ENCODE data around the gene PLXNC1. TPM values are rescaled to one million over a fixed set of nuclear protein-coding genes. Genes with fewer than 3 reads are reported as not detected.
A peak's percentile ranks its signal among the peaks of the same experiment; 100 is the strongest.

PLXNC1 gene
- total and polyA plus RNA-seq, 2 donors (not counting 1 experiment from before 2014, with no cell fraction given) = 9.7 to 33.6 TPM

DNA sequence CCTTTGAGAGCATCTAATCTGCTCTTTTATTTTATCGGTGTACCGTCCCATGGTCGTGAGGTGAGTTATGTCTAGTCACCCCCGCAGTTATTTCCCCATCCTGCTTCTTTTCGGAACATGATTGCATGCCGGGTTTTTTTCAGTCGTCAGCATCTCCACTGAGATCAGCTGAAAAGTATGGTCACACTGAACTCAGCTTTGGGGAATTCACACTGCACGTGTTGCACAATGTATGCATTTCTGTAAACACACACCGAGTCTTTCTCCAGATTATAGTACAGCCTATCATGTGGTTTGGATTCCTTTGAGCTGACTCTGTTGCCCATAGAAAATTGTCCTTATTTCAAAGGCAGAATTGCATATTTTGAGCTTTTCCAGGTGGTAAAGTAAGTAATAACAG, 24.6 kb downstream of the PLXNC1 start:
- intact Hi-C loops (cut with micrococcal nuclease) = loop anchor here (2.0 kb wide), 1 partner anchor 22 kb away; no protein-coding TSS in a partner anchor
- H3K36me3 ChIP-seq (replicated peaks in 1 of 2; ENCODE audit: control extremely low read depth in 1 of 2, control insufficient read depth in 1 of 2, extremely low read depth in 1 of 2, insufficient read depth in 2 of 2, low read length in 1 of 2) = peaks cover 0 to 23% of the 10 kb centered on the region in 2 experiments
- CTCF ChIA-PET = interaction anchor here (1.5 to 2.0 kb wide), 3 partner anchors 15 to 261 kb away, joined by 3 to 7 read pairs (median 4); partner anchors contain the start of gene PLXNC1
- H3K4me1 ChIP-seq (ENCODE audit: control insufficient read depth in 2 of 2, insufficient read depth in 2 of 2, low read length in 2 of 2) = peaks cover 37 to 43% of the 10 kb centered on the region in 2 donors
- H3K27me3 ChIP-seq (replicated peaks in 1 of 4; ENCODE audit: control extremely low read depth in 1 of 4, control insufficient read depth in 3 of 4, insufficient read depth in 4 of 4, low read length in 3 of 4) = no peaks in the 10 kb centered on the region
- H3K4me2 ChIP-seq (replicated peaks; ENCODE audit: low read depth, low read length, poor library complexity, severe bottlenecking) = peak overlapping the region; percentile 76
- H3K9ac ChIP-seq (ENCODE audit: low read length) = no peak overlapping the region
- POLR2A ChIA-PET = no interaction called here
- H3K4me3 ChIP-seq (ENCODE audit: control extremely low read depth in 1 of 5, extremely low read depth in 1 of 5, insufficient read depth in 1 of 5, low read depth in 2 of 5, low read length in 4 of 5) = peak overlapping the region in 1 of 5 experiments; percentile 57
- H2AFZ ChIP-seq (ENCODE audit: insufficient read depth, low read depth, low read length, poor library complexity, severe bottlenecking) = peak overlapping the region; percentile 15
- peak; percentile 54 for DNase-seq
- peaks cover 45% of the 10 kb centered on the region for H3K79me2 ChIP-seq (ENCODE audit: control insufficient read depth, insufficient read depth, low read length)
- no peaks in the 10 kb centered on the region for H4K20me1 ChIP-seq (ENCODE audit: control insufficient read depth, insufficient read depth, low read length, poor library complexity, severe bottlenecking)
- TF ChIP-seq, protein P1, sequence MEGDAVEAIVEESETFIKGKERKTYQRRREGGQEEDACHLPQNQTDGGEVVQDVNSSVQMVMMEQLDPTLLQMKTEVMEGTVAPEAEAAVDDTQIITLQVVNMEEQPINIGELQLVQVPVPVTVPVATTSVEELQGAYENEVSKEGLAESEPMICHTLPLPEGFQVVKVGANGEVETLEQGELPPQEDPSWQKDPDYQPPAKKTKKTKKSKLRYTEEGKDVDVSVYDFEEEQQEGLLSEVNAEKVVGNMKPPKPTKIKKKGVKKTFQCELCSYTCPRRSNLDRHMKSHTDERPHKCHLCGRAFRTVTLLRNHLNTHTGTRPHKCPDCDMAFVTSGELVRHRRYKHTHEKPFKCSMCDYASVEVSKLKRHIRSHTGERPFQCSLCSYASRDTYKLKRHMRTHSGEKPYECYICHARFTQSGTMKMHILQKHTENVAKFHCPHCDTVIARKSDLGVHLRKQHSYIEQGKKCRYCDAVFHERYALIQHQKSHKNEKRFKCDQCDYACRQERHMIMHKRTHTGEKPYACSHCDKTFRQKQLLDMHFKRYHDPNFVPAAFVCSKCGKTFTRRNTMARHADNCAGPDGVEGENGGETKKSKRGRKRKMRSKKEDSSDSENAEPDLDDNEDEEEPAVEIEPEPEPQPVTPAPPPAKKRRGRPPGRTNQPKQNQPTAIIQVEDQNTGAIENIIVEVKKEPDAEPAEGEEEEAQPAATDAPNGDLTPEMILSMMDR (IDR thresholded peaks at IDR 0.05) = no peak
- TF ChIP-seq EZH2 (IDR thresholded peaks at IDR 0.05; ENCODE audit: borderline replicate concordance, insufficient read depth, low read depth, low read length, poor library complexity, severe bottlenecking) = no peak
- WGBS (ENCODE audit: insufficient coverage) = 35% methylated on average over 7 of the region's 9 CpGs
- no peaks in the 10 kb centered on the region for H3K27me3 Mint-ChIP-seq
- peaks cover 0 to 2% (median 1%) of the 10 kb centered on the region in 3 donors for H3K9me3 ChIP-seq (ENCODE audit: control extremely low read depth in 1 of 3, control insufficient read depth in 2 of 3, insufficient read depth in 1 of 3, low read length in 2 of 3)
- H3K4me3 Mint-ChIP-seq = peak overlapping the region; percentile 68
- no peak for ATAC-seq (ENCODE audit: low read depth)
- peaks cover under 1% of the 10 kb centered on the region for H3K9me3 Mint-ChIP-seq (ENCODE audit: insufficient read depth)
- peaks cover 53% of the 10 kb centered on the region for H3K4me1 Mint-ChIP-seq
- H3K27ac Mint-ChIP-seq = peak overlapping the region; percentile 54
- peak overlapping the region; percentile 5 to 7 for H3K27ac ChIP-seq (ENCODE audit: low read length in 2 of 2)

DNA sequence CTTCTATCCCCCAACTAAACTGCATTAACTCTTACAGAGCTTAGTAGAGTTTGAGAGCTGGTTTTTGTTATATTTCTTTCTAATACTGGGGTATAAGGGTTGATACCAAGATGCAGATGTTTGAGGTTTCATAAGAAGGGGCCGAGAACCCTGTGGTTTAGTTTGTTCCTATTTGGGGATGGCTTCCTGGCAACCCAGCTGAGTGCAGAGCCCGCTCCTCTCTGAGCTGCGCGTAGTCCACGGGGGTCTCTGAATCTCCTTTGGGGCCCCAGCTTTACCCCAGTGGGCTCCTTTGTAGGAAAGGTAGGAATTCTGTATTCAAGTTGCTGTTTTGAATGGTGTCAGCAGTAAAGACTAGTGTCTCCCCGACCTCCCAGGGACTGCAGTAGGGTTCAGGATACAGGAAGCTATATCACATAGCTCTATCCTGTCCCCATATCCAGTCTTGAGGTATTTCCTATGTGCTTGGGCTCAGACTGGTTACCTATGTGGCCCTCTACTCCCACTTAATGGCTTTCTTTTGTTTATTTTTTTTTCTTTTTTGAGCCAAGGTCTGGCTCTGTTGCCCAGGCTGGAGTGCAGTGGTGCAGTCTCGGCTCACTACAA, 25.4 kb downstream of the PLXNC1 start:
- Mint-ChIP-seq H3K27me3 (no peaks in the 10 kb centered on the region), H3K9me3 (ENCODE audit: insufficient read depth) (peaks cover 3% of the 10 kb centered on the region), H3K27ac (peak overlapping the region; percentile 59), H3K4me3 (peak overlapping the region; percentile 68), H3K4me1 (peaks cover 50% of the 10 kb centered on the region)
- peak overlapping the region; percentile 7 to 51 for H3K27ac ChIP-seq (ENCODE audit: low read length in 2 of 2)
- DNase-seq = peak; percentile 52
- no peaks in the 10 kb centered on the region for H4K20me1 ChIP-seq (ENCODE audit: control insufficient read depth, insufficient read depth, low read length, poor library complexity, severe bottlenecking)
- ChIA-PET POLR2A (no interaction called here), CTCF (interaction anchor here (0.5 to 2.0 kb wide), 7 partner anchors 15 to 261 kb away, joined by 3 to 7 read pairs (median 3); partner anchors contain the start of gene PLXNC1)
- TF ChIP-seq EZH2 (IDR thresholded peaks at IDR 0.05; ENCODE audit: borderline replicate concordance, insufficient read depth, low read depth, low read length, poor library complexity, severe bottlenecking) = no peak
- TF ChIP-seq, protein P1 (IDR thresholded peaks at IDR 0.05) = no peak
- intact Hi-C loops (cut with micrococcal nuclease) = loop anchor here (2.0 kb wide), 2 partner anchors 23 to 35 kb away; no protein-coding TSS in a partner anchor
- no peaks in the 10 kb centered on the region for H3K27me3 ChIP-seq (replicated peaks in 1 of 4; ENCODE audit: control extremely low read depth in 1 of 4, control insufficient read depth in 3 of 4, insufficient read depth in 4 of 4, low read length in 3 of 4)
- peak; percentile 42 for ATAC-seq (ENCODE audit: low read depth)
- peaks cover 37 to 41% of the 10 kb centered on the region in 2 donors for H3K4me1 ChIP-seq (ENCODE audit: control insufficient read depth in 2 of 2, insufficient read depth in 2 of 2, low read length in 2 of 2)
- H2AFZ ChIP-seq (ENCODE audit: insufficient read depth, low read depth, low read length, poor library complexity, severe bottlenecking) = peak overlapping the region; percentile 62
- peaks cover 38% of the 10 kb centered on the region for H3K79me2 ChIP-seq (ENCODE audit: control insufficient read depth, insufficient read depth, low read length)
- peaks cover 0 to 6% (median 2%) of the 10 kb centered on the region in 3 donors for H3K9me3 ChIP-seq (ENCODE audit: control extremely low read depth in 1 of 3, control insufficient read depth in 2 of 3, insufficient read depth in 1 of 3, low read length in 2 of 3)
- peak overlapping the region; percentile 41 for H3K9ac ChIP-seq (ENCODE audit: low read length)
- H3K4me2 ChIP-seq (replicated peaks; ENCODE audit: low read depth, low read length, poor library complexity, severe bottlenecking) = peak overlapping the region; percentile 76
- 3% methylated on average over 5 of the region's 7 CpGs for WGBS (ENCODE audit: insufficient coverage)
- peak overlapping the region in 3 of 5 experiments; percentile 24 to 57 (median 29) for H3K4me3 ChIP-seq (ENCODE audit: control extremely low read depth in 1 of 5, extremely low read depth in 1 of 5, insufficient read depth in 1 of 5, low read depth in 2 of 5, low read length in 4 of 5)
- peaks cover 0 to 23% of the 10 kb centered on the region in 2 experiments for H3K36me3 ChIP-seq (replicated peaks in 1 of 2; ENCODE audit: control extremely low read depth in 1 of 2, control insufficient read depth in 1 of 2, extremely low read depth in 1 of 2, insufficient read depth in 2 of 2, low read length in 1 of 2)

Data from B cell (primary cell).